ENCODE measurements around the gene SHMT2. TPM values are rescaled to one million over a fixed set of nuclear protein-coding genes. Genes with fewer than 3 reads are reported as not detected.

The SHMT2 gene
- total and polyA plus RNA-seq, 2 of the 4 experiments (the other 2 are of a cell fraction), result 266 to 364 TPM

- Histone ChIP-seq H3K9me3 (ENCODE audit: control insufficient read depth, insufficient read depth, low read length) (no peaks in the 10 kb centered on the region), H3K18ac (ENCODE audit: low read depth, low read length) (no peak overlapping the region), H2AK9ac (replicated peaks; ENCODE audit: low read depth, low read length, poor library complexity) (peak overlapping the region; percentile 1), H2BK20ac (ENCODE audit: low read depth, low read length) (no peak overlapping the region), H3K79me1 (ENCODE audit: low read depth in 1 of 2, low read length in 2 of 2) (peaks cover 12 to 26% of the 10 kb centered on the region in 2 experiments), H3K27ac (ENCODE audit: insufficient read depth, low read length) (no peak overlapping the region), H2AFZ (replicated peaks; ENCODE audit: low read length, poor library complexity) (no peak overlapping the region), H4K20me1 (ENCODE audit: insufficient read depth, low read length) (peaks cover 22% of the 10 kb centered on the region), H2BK120ac (ENCODE audit: low read depth, low read length) (no peak overlapping the region), H4K91ac (ENCODE audit: insufficient read depth, low read depth, low read length) (no peak overlapping the region), H4K5ac (ENCODE audit: low read depth, low read length) (no peak overlapping the region), H3K4me3 (ENCODE audit: insufficient read depth, low read depth, low read length) (no peak overlapping the region), H4K8ac (ENCODE audit: low read depth in 2 of 2, low read length in 2 of 2) (no peak overlapping the region), H3K36me3 (ENCODE audit: control insufficient read depth, insufficient read depth, low read length) (peaks cover 100% of the 10 kb centered on the region), H3K14ac (replicated peaks; ENCODE audit: low read depth, low read length) (no peak overlapping the region), H2AK5ac (ENCODE audit: low read depth, low read length) (no peak overlapping the region), H3K4me1 (ENCODE audit: control insufficient read depth, insufficient read depth, low read length) (no peaks in the 10 kb centered on the region), H3K9ac (ENCODE audit: low read depth, low read length) (no peak overlapping the region), H3K4ac (ENCODE audit: low read depth, low read length) (no peak overlapping the region), H3K4me2 (ENCODE audit: low read depth, low read length) (no peak overlapping the region), H3K9me1 (ENCODE audit: insufficient read depth, low read length) (peaks cover 7% of the 10 kb centered on the region; the same call in 1 of the 2 replicates), H2BK5ac (ENCODE audit: low read depth, low read length, poor library complexity, severe bottlenecking) (no peak overlapping the region), H2BK15ac (ENCODE audit: low read depth, low read length) (no peak overlapping the region), H3K23ac (ENCODE audit: low read depth, low read length) (no peak overlapping the region), H3K27me3 (ENCODE audit: control insufficient read depth, insufficient read depth, low read length) (no peaks in the 10 kb centered on the region), H3K56ac (ENCODE audit: extremely low read depth, insufficient read depth, low read length) (no peak overlapping the region)
- WGBS, 2 experiments (ENCODE audit: extremely low coverage in 2 of 2, insufficient read length in 1 of 2), result 94% methylated on average over 15 of the region's 19 CpGs; no CpG with 5 or more reads in 1 of the 2 experiments
- dilution Hi-C loops (cut with HindIII; ENCODE audit: low sequenced_read_pairs, unreplicated experiment) (no loop called here), intact Hi-C loops (cut with micrococcal nuclease) (no loop called here), in situ Hi-C loops (cut with MboI; ENCODE audit: low sequenced_read_pairs) (no loop called here)
- ATAC-seq (ENCODE audit: low read depth) (no peak), DNase-seq (no peak)
- no TSS peak for BruUV-seq (replicated peaks)
- ChIA-PET POLR2A (ENCODE audit: unreplicated experiment) (no interaction called here), CTCF (no interaction called here)
- TF ChIP-seq CEBPB (IDR thresholded peaks at IDR 0.05; ENCODE audit: low read depth, low read length) (no peak), SMC3 (IDR thresholded peaks at IDR 0.05; ENCODE audit: low read depth, low read length) (no peak), FOS (IDR thresholded peaks at IDR 0.05; ENCODE audit: low read depth, low read length) (no peak), BHLHE40 (IDR thresholded peaks at IDR 0.05; ENCODE audit: low read depth, low read length) (no peak), CTCF (conservative IDR thresholded peaks at IDR 0.05; ENCODE audit: low read depth, low read length) (no peak), POLR2A (IDR thresholded peaks at IDR 0.05; ENCODE audit: low read depth, low read length) (no peak), CHD1 (IDR thresholded peaks at IDR 0.05; ENCODE audit: low read depth, low read length) (no peak), RAD21 (IDR thresholded peaks at IDR 0.05; ENCODE audit: low read length) (no peak), ELK1 (IDR thresholded peaks at IDR 0.05; ENCODE audit: borderline replicate concordance, low read depth, low read length) (no peak), RFX5 (IDR thresholded peaks at IDR 0.05; ENCODE audit: low read depth, low read length) (no peak), MAZ (IDR thresholded peaks at IDR 0.05; ENCODE audit: borderline replicate concordance, low read depth, low read length) (no peak)
Measured at GRCh38 chr12:57193706-57194245, 35.7 kb upstream of the SHMT2 start.

Data from IMR-90 (cell line).